ENCODE data around the gene DVL3.

DNA sequence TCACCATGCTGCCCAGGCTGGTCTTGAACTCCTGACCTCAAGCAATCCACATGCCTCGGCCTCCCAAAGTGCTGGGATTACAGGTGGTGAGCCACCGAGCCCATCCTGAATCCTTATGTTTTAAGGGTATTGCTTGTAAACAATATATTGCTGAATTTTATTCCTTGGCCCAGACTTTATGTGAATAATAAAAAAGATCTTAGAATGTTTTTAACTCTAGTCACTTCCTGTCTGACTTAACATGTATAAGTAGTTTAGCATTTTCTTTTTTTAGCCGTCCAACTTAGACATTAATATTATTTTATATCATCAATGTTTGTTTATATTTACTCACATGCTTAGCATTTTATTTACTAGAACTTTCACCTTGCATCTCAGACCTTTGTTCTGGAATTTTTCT, 29.2 kb upstream of the DVL3 start:
- TF ChIP-seq, protein P1, sequence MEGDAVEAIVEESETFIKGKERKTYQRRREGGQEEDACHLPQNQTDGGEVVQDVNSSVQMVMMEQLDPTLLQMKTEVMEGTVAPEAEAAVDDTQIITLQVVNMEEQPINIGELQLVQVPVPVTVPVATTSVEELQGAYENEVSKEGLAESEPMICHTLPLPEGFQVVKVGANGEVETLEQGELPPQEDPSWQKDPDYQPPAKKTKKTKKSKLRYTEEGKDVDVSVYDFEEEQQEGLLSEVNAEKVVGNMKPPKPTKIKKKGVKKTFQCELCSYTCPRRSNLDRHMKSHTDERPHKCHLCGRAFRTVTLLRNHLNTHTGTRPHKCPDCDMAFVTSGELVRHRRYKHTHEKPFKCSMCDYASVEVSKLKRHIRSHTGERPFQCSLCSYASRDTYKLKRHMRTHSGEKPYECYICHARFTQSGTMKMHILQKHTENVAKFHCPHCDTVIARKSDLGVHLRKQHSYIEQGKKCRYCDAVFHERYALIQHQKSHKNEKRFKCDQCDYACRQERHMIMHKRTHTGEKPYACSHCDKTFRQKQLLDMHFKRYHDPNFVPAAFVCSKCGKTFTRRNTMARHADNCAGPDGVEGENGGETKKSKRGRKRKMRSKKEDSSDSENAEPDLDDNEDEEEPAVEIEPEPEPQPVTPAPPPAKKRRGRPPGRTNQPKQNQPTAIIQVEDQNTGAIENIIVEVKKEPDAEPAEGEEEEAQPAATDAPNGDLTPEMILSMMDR (IDR thresholded peaks at IDR 0.05; ENCODE audit: low read depth, low read length): no peak
- no peak for TF ChIP-seq POLR2A (IDR thresholded peaks at IDR 0.05; ENCODE audit: extremely low read depth, insufficient read length)
